ENCODE results near the gene SPHKAP.

Gene SPHKAP

DNA sequence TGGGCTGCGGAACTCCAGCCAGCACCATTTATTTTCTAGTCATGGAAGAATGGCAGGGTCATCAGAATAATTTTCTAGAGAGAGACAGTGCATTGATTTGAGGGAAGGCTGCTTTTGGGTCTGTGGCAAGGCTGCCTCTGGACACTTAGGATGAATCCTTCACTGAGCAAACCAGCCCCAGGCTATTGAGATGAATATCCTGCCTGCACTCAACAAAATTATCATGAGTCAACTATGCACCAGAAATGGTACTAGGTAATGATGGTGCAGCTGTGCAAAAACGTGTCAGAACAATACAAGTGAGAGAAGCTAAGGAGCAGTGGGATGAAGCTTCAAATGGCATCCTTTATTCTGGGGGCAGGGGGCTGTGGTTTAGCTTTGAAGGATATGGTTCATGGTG, 115.8 kb downstream of the SPHKAP start:
- no peak overlapping the region for H2BK12ac ChIP-seq (ENCODE audit: low read length)
- no peak overlapping the region for H2AFZ ChIP-seq (ENCODE audit: low read length)
- H3K9ac ChIP-seq (ENCODE audit: low read depth, low read length, poor library complexity), result no peak overlapping the region
- no CpG with 5 or more reads among the region's 2 CpGs for WGBS, 2 donors (ENCODE audit: extremely low coverage in 2 of 2, insufficient read length in 2 of 2, insufficient replicate concordance in 1 of 2)
- no peak overlapping the region for H2BK5ac ChIP-seq (ENCODE audit: low read length)
- no peak overlapping the region for H3K18ac ChIP-seq (ENCODE audit: low read length)
- H2AK5ac ChIP-seq (ENCODE audit: low read depth, low read length), result no peak overlapping the region
- no peak overlapping the region for H3K4me2 ChIP-seq (ENCODE audit: insufficient read depth, low read length, poor library complexity, severe bottlenecking)
- no peak overlapping the region for H3K4me3 ChIP-seq (ENCODE audit: low read length in 2 of 2)
- no peaks in the 10 kb centered on the region for H3K27me3 ChIP-seq (ENCODE audit: control insufficient read depth in 3 of 3, insufficient read depth in 3 of 3, low read depth in 1 of 3, low read length in 3 of 3)
- H3K9me3 ChIP-seq (replicated peaks in 1 of 2; ENCODE audit: control insufficient read depth in 2 of 2, insufficient read depth in 1 of 2, low read depth in 1 of 2, low read length in 2 of 2), result no peaks in the 10 kb centered on the region
- H3K23ac ChIP-seq (ENCODE audit: low read depth, low read length, poor library complexity), result no peak overlapping the region
- no peaks in the 10 kb centered on the region for H3K79me1 ChIP-seq (ENCODE audit: low read depth, low read length)
- no peak overlapping the region for H3K4ac ChIP-seq (ENCODE audit: low read length)
- no peak for DNase-seq (ENCODE audit: low spot score)
- no peak overlapping the region for H4K91ac ChIP-seq (ENCODE audit: low read depth, low read length, poor library complexity)
- no peaks in the 10 kb centered on the region for H3K36me3 ChIP-seq (replicated peaks in 1 of 2; ENCODE audit: control insufficient read depth in 2 of 2, insufficient read depth in 2 of 2, low read length in 2 of 2)
- no peak overlapping the region for H3K14ac ChIP-seq (ENCODE audit: low read length)
- H3K27ac ChIP-seq (replicated peaks; ENCODE audit: low read length), result no peak overlapping the region
- no peak overlapping the region for H4K8ac ChIP-seq (ENCODE audit: low read depth, low read length)
- no peak overlapping the region for H2BK120ac ChIP-seq (ENCODE audit: low read depth, low read length)
- H2BK15ac ChIP-seq (ENCODE audit: low read length), result no peak overlapping the region
- H3K4me1 ChIP-seq (ENCODE audit: control insufficient read depth in 2 of 2, insufficient read depth in 1 of 2, low read depth in 1 of 2, low read length in 2 of 2), result no peaks in the 10 kb centered on the region

GRCh38 chr2:228064796-228065315, 116.6 kb downstream of the SPHKAP start:
- no peak overlapping the region for H3K4ac ChIP-seq (ENCODE audit: low read length)
- no peak overlapping the region for H3K14ac ChIP-seq (ENCODE audit: low read length)
- H3K4me2 ChIP-seq (ENCODE audit: insufficient read depth, low read length, poor library complexity, severe bottlenecking), result no peak overlapping the region
- no peak overlapping the region for H3K27ac ChIP-seq (replicated peaks; ENCODE audit: low read length)
- H2BK15ac ChIP-seq (ENCODE audit: low read length), result no peak overlapping the region
- DNase-seq (ENCODE audit: low spot score), result no peak
- H3K4me1 ChIP-seq (ENCODE audit: control insufficient read depth in 2 of 2, insufficient read depth in 1 of 2, low read depth in 1 of 2, low read length in 2 of 2), result no peaks in the 10 kb centered on the region
- no peaks in the 10 kb centered on the region for H3K9me3 ChIP-seq (replicated peaks in 1 of 2; ENCODE audit: control insufficient read depth in 2 of 2, insufficient read depth in 1 of 2, low read depth in 1 of 2, low read length in 2 of 2)
- no peaks in the 10 kb centered on the region for H3K36me3 ChIP-seq (replicated peaks in 1 of 2; ENCODE audit: control insufficient read depth in 2 of 2, insufficient read depth in 2 of 2, low read length in 2 of 2)
- H2AFZ ChIP-seq (ENCODE audit: low read length), result no peak overlapping the region
- no peak overlapping the region for H4K8ac ChIP-seq (ENCODE audit: low read depth, low read length)
- no peaks in the 10 kb centered on the region for H3K27me3 ChIP-seq (ENCODE audit: control insufficient read depth in 3 of 3, insufficient read depth in 3 of 3, low read depth in 1 of 3, low read length in 3 of 3)
- no peak overlapping the region for H3K18ac ChIP-seq (ENCODE audit: low read length)
- H3K4me3 ChIP-seq (ENCODE audit: low read length in 2 of 2), result no peak overlapping the region
- no peak overlapping the region for H3K9ac ChIP-seq (ENCODE audit: low read depth, low read length, poor library complexity)
- no peak overlapping the region for H2BK5ac ChIP-seq (ENCODE audit: low read length)
- H2BK120ac ChIP-seq (ENCODE audit: low read depth, low read length), result no peak overlapping the region
- H3K79me1 ChIP-seq (ENCODE audit: low read depth, low read length), result no peaks in the 10 kb centered on the region
- no peak overlapping the region for H4K91ac ChIP-seq (ENCODE audit: low read depth, low read length, poor library complexity)
- no peak overlapping the region for H2AK5ac ChIP-seq (ENCODE audit: low read depth, low read length)
- H3K23ac ChIP-seq (ENCODE audit: low read depth, low read length, poor library complexity), result no peak overlapping the region
- no peak overlapping the region for H2BK12ac ChIP-seq (ENCODE audit: low read length)

DNA sequence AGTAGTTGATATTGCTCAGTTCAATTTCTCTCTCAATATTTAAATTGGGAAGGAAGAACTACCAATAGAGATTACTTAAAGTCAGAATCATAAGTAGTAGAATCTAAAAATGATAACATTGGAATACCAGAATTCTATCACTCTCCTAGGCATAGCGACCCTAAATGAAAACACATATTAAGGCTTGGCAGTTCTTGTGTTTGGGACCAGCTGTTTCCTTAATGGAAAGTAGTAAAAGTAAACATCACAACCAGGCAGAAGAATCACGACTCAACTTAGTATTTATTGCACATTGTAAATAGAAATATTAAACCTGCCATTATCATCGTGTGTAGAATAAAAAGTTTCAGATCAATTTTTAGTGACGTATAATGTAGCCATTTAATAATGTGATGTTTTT, 117.5 kb downstream of the SPHKAP start:
- H2BK12ac ChIP-seq (ENCODE audit: low read length), result no peak overlapping the region
- H3K14ac ChIP-seq (ENCODE audit: low read length), result no peak overlapping the region
- no peak overlapping the region for H2AFZ ChIP-seq (ENCODE audit: low read length)
- no peak overlapping the region for H4K8ac ChIP-seq (ENCODE audit: low read depth, low read length)
- WGBS, 2 donors (ENCODE audit: extremely low coverage in 2 of 2, insufficient read length in 2 of 2, insufficient replicate concordance in 1 of 2), result no CpG with 5 or more reads among the region's 4 CpGs
- no peak overlapping the region for H3K9ac ChIP-seq (ENCODE audit: low read depth, low read length, poor library complexity)
- H2BK120ac ChIP-seq (ENCODE audit: low read depth, low read length), result no peak overlapping the region
- no peaks in the 10 kb centered on the region for H3K79me1 ChIP-seq (ENCODE audit: low read depth, low read length)
- H3K27me3 ChIP-seq (ENCODE audit: control insufficient read depth in 3 of 3, insufficient read depth in 3 of 3, low read depth in 1 of 3, low read length in 3 of 3), result no peaks in the 10 kb centered on the region
- no peaks in the 10 kb centered on the region for H3K9me3 ChIP-seq (replicated peaks in 1 of 2; ENCODE audit: control insufficient read depth in 2 of 2, insufficient read depth in 1 of 2, low read depth in 1 of 2, low read length in 2 of 2)
- H3K4me3 ChIP-seq (ENCODE audit: low read length in 2 of 2), result no peak overlapping the region
- H2BK5ac ChIP-seq (ENCODE audit: low read length), result no peak overlapping the region
- no peaks in the 10 kb centered on the region for H3K4me1 ChIP-seq (ENCODE audit: control insufficient read depth in 2 of 2, insufficient read depth in 1 of 2, low read depth in 1 of 2, low read length in 2 of 2)
- no peak overlapping the region for H4K91ac ChIP-seq (ENCODE audit: low read depth, low read length, poor library complexity)
- no peak overlapping the region for H2AK5ac ChIP-seq (ENCODE audit: low read depth, low read length)
- H3K23ac ChIP-seq (ENCODE audit: low read depth, low read length, poor library complexity), result no peak overlapping the region
- no peak overlapping the region for H3K27ac ChIP-seq (replicated peaks; ENCODE audit: low read length)
- no peak overlapping the region for H3K18ac ChIP-seq (ENCODE audit: low read length)
- H2BK15ac ChIP-seq (ENCODE audit: low read length), result no peak overlapping the region
- no peak overlapping the region for H3K4me2 ChIP-seq (ENCODE audit: insufficient read depth, low read length, poor library complexity, severe bottlenecking)
- no peak for DNase-seq (ENCODE audit: low spot score)
- H3K4ac ChIP-seq (ENCODE audit: low read length), result no peak overlapping the region
- no peaks in the 10 kb centered on the region for H3K36me3 ChIP-seq (replicated peaks in 1 of 2; ENCODE audit: control insufficient read depth in 2 of 2, insufficient read depth in 2 of 2, low read length in 2 of 2)

DNA sequence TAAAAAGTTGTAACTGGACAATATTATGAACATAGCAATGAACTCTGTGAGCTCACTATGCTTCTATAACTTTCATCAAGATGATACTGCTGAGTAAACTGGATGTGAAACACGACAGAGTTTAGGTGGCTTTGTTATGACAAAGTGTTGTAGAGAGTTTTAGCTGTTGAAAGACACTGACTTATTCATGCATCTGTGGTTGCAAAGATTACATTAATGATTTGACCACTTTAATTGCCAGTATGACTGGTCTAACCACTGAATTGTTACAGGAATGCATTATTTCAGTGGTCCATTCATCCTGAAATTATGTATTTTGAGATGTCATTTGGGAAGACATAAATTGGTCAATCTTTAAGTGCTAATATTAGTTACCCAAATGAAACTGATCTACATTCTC, 117.9 kb downstream of the SPHKAP start:
- Histone ChIP-seq H2AFZ (ENCODE audit: low read length) (no peak overlapping the region), H3K27me3 (ENCODE audit: control insufficient read depth in 3 of 3, insufficient read depth in 3 of 3, low read depth in 1 of 3, low read length in 3 of 3) (no peaks in the 10 kb centered on the region), H3K79me1 (ENCODE audit: low read depth, low read length) (no peaks in the 10 kb centered on the region), H4K91ac (ENCODE audit: low read depth, low read length, poor library complexity) (no peak overlapping the region), H3K4ac (ENCODE audit: low read length) (no peak overlapping the region), H3K4me3 (ENCODE audit: low read length in 2 of 2) (no peak overlapping the region), H2AK5ac (ENCODE audit: low read depth, low read length) (no peak overlapping the region), H2BK120ac (ENCODE audit: low read depth, low read length) (no peak overlapping the region), H3K14ac (ENCODE audit: low read length) (no peak overlapping the region), H3K23ac (ENCODE audit: low read depth, low read length, poor library complexity) (no peak overlapping the region), H3K4me2 (ENCODE audit: insufficient read depth, low read length, poor library complexity, severe bottlenecking) (no peak overlapping the region), H3K36me3 (replicated peaks in 1 of 2; ENCODE audit: control insufficient read depth in 2 of 2, insufficient read depth in 2 of 2, low read length in 2 of 2) (no peaks in the 10 kb centered on the region), H3K9me3 (replicated peaks in 1 of 2; ENCODE audit: control insufficient read depth in 2 of 2, insufficient read depth in 1 of 2, low read depth in 1 of 2, low read length in 2 of 2) (no peaks in the 10 kb centered on the region), H3K9ac (ENCODE audit: low read depth, low read length, poor library complexity) (no peak overlapping the region), H2BK15ac (ENCODE audit: low read length) (no peak overlapping the region), H3K18ac (ENCODE audit: low read length) (no peak overlapping the region), H2BK5ac (ENCODE audit: low read length) (no peak overlapping the region), H3K4me1 (ENCODE audit: control insufficient read depth in 2 of 2, insufficient read depth in 1 of 2, low read depth in 1 of 2, low read length in 2 of 2) (no peaks in the 10 kb centered on the region), H3K27ac (replicated peaks; ENCODE audit: low read length) (no peak overlapping the region), H4K8ac (ENCODE audit: low read depth, low read length) (no peak overlapping the region), H2BK12ac (ENCODE audit: low read length) (no peak overlapping the region)
- WGBS, 2 donors (ENCODE audit: extremely low coverage in 2 of 2, insufficient read length in 2 of 2, insufficient replicate concordance in 1 of 2), result no CpG with 5 or more reads among the region's 1 CpG
- DNase-seq (ENCODE audit: low spot score), result no peak
